Keratinocyte (primary cell): ENCODE measurements around the gene FOXE1. TPM values are rescaled to one million over a fixed set of nuclear protein-coding genes. Genes with fewer than 3 reads are reported as not detected.

Source experiments
- DNase-seq: peaks from one replicate; pipeline ENCODE4 v3.0.0-alpha.2; 2011; ENCODE audit warnings: low read depth, missing footprints, low spot score
- FAIRE-seq: peaks from 2 replicates; lab custom pipeline; 2011; peaks lifted over from hg19 to GRCh38; lab: Jason Lieb, UNC
- H2AFZ ChIP-seq: 2 replicates; pipeline ENCODE4 v1.6.0; 2012; ENCODE audit warnings: low read length, control low read depth, inconsistent platforms; ENCODE audit not compliant: control insufficient read depth
- H3K27ac ChIP-seq: 2 replicates; pipeline ENCODE4 v1.5.1; 2011; ENCODE audit warnings: low read length; ENCODE audit not compliant: control insufficient read depth, insufficient read depth
- H3K27me3 ChIP-seq: 3 replicates; pipeline ENCODE4 v1.6.0; 2011; ENCODE audit warnings: low read length; ENCODE audit not compliant: control insufficient read depth, insufficient read depth; ENCODE audit errors: extremely low read depth
- H3K36me3 ChIP-seq, 2 experiments: 2 replicates in 1 of 2; 3 replicates in 1 of 2; pipeline ENCODE4 v1.5.1; 2011; ENCODE audit warnings: low read length in 2 of 2, mild to moderate bottlenecking in 1 of 2; ENCODE audit not compliant: control insufficient read depth in 2 of 2, insufficient read depth in 2 of 2; ENCODE audit errors: extremely low read depth in 1 of 2
- H3K4me1 ChIP-seq: 3 replicates; pipeline ENCODE4 v1.5.1; 2011; ENCODE audit warnings: low read length; ENCODE audit not compliant: control insufficient read depth, insufficient read depth; ENCODE audit errors: extremely low read depth
- H3K4me2 ChIP-seq: 3 replicates; pipeline ENCODE4 v1.6.0; 2011; ENCODE audit warnings: low read depth, low read length; ENCODE audit not compliant: control insufficient read depth, insufficient read depth; ENCODE audit errors: extremely low read depth
- H3K4me3 ChIP-seq, 3 experiments: fragments of 200-600 bp in 1 of 3; sonication (generic) in 1 of 3; 2 replicates in 2 of 3; 3 replicates in 1 of 3; pipeline ENCODE4 v1.5.1; 2011 to 2016; ENCODE audit warnings: low read length in 3 of 3, mild to moderate bottlenecking in 3 of 3, control low read depth in 2 of 3, inconsistent platforms in 1 of 3, low read depth in 1 of 3, mixed read lengths in 1 of 3, mixed run types in 1 of 3, moderate library complexity in 1 of 3; ENCODE audit not compliant: control insufficient read depth in 2 of 3, insufficient read depth in 2 of 3; ENCODE audit errors: extremely low read depth in 1 of 3
- H3K79me2 ChIP-seq: 2 replicates; pipeline ENCODE4 v1.6.0; 2012; ENCODE audit warnings: low read length; ENCODE audit not compliant: control insufficient read depth, insufficient read depth
- H3K9ac ChIP-seq: 3 replicates; pipeline ENCODE4 v1.6.0; 2011; ENCODE audit warnings: low read length; ENCODE audit not compliant: control insufficient read depth, insufficient read depth; ENCODE audit errors: extremely low read depth
- H3K9me1 ChIP-seq: 3 replicates; pipeline ENCODE4 v1.6.0; 2011; ENCODE audit warnings: low read length; ENCODE audit not compliant: control insufficient read depth, insufficient read depth; ENCODE audit errors: extremely low read depth
- H3K9me3 ChIP-seq: 2 replicates; pipeline ENCODE4 v1.5.1; 2012; ENCODE audit warnings: low read depth, low read length; ENCODE audit not compliant: control insufficient read depth
- H4K20me1 ChIP-seq: 3 replicates; pipeline ENCODE4 v1.6.0; 2011; ENCODE audit warnings: low read length; ENCODE audit not compliant: control insufficient read depth, insufficient read depth; ENCODE audit errors: extremely low read depth
- CTCF ChIP-seq, 3 experiments: IDR thresholded peaks in 1 of 3; conservative IDR thresholded peaks in 1 of 3; optimal IDR thresholded peaks in 1 of 3; 2 replicates in 2 of 3; 3 replicates in 1 of 3; pipeline versions ENCODE3 to v1.5.1; 2011; ENCODE audit warnings: low read length in 3 of 3, mild to moderate bottlenecking in 3 of 3, moderate library complexity in 2 of 3, control low read depth in 1 of 3, inconsistent platforms in 1 of 3; ENCODE audit not compliant: insufficient read depth in 2 of 3; ENCODE audit errors: extremely low read depth in 1 of 3
- EZH2 ChIP-seq: IDR thresholded peaks from one replicate; pipeline ENCODE4 v1.6.1; 2012; ENCODE audit warnings: inconsistent platforms, mild to moderate bottlenecking, low read length, moderate library complexity
- dilution Hi-C: fragments of 300-500 bp; cut with MboI; formaldehyde crosslinking; loops from one replicate; pipeline ENCODE4 v1.7.0; 2020; ENCODE audit warnings: low sequenced_read_pairs; ENCODE audit not compliant: extremely low pct_ligation_motif_present
- polyA plus RNA-seq, 5 experiments: library from polyadenylated mRNA; depleted of rRNA in 3 of 5; stranded (reverse) in 3 of 5; stranded (forward) in 1 of 5; unstranded in 1 of 5; fragments of >200 nt; gene quantifications; 1 replicate in 1 of 5; 2 replicates in 3 of 5; 3 replicates in 1 of 5; pipeline versions ENCODE4 v1.2.1 to v1.2.3, GENCODE V29; 2011 to 2012; ENCODE audit warnings: missing spikeins in 2 of 5, low read depth in 1 of 5, low replicate concordance in 1 of 5

FOXE1 gene
- polyA plus RNA-seq, 1 donor (not counting 4 experiments of a cell fraction or from before 2014, with no cell fraction given), result 0.97 TPM

GRCh38 chr9:97848215-97848479 lies 4.9 kb upstream of the FOXE1 start:
- no peaks in the 10 kb centered on the region for H3K36me3 ChIP-seq
- dilution Hi-C loops, result no loop called here
- H3K9me1 ChIP-seq, result no peaks in the 10 kb centered on the region
- no peaks in the 10 kb centered on the region for H3K9me3 ChIP-seq
- H3K79me2 ChIP-seq, result no peaks in the 10 kb centered on the region
- peak; percentile 20 for FAIRE-seq
- H4K20me1 ChIP-seq, result no peaks in the 10 kb centered on the region
- peak overlapping the region; percentile 75 for H3K4me2 ChIP-seq
- no peak overlapping the region for H3K9ac ChIP-seq
- TF ChIP-seq EZH2 (peak; percentile 53), CTCF (optimal IDR thresholded peaks at IDR 0.05 in 1 of 3, IDR thresholded peaks at IDR 0.05 in 1 of 3, conservative IDR thresholded peaks at IDR 0.05 in 1 of 3; ENCODE audit: extremely low read depth in 1 of 3, insufficient read depth in 2 of 3, low read length in 3 of 3) (peak in 2 of 3 experiments; percentile 41 to 42)
- peaks cover 68% of the 10 kb centered on the region for H3K27me3 ChIP-seq
- H3K27ac ChIP-seq, result no peak overlapping the region
- H2AFZ ChIP-seq, result no peak overlapping the region
- peaks cover 15% of the 10 kb centered on the region for H3K4me1 ChIP-seq
- DNase-seq, result no peak
- peak overlapping the region in 2 of 3 experiments; percentile 35 to 39 for H3K4me3 ChIP-seq

DNA sequence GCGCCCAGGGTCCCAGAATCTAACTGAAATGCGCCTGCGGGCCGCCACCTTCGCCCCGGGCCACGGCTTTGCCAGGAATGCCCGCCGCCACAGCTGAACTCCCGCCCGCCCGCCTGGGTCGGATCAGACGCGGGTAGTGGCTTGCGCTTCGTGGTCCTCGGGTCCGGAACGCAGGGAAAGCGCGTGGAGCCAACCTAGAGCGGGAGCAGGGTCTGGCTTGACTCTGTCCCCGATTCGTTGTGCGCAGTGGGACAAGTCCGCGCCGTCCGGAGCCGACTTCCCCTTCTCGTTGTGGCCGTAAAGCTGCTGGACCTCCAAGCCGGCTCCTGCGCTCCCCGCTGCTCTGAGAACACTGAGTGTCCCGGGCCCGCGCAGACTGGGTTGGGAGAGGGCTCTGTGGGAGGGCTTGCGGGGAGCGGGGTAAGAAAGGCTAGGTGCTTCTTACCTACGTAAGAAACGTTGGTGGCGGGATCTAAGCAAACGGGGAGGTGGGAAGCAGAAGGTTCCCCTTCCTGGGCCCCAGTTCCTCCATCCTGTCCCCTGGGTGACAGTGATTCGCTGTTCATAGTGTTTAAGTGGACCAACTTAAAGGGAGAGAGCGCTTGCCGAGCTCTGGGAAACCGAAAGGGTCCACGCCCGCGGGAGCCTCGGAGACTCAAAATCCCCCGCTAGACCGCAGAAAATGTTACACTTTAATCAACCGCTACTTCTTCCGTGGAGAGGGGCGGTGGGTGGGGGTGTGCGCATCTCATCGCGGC lies 4.4 kb upstream of the FOXE1 start:
- dilution Hi-C loops, result no loop called here
- H4K20me1 ChIP-seq, result no peaks in the 10 kb centered on the region
- peak overlapping the region in 2 of 3 experiments; percentile 35 to 51 for H3K4me3 ChIP-seq
- H3K9ac ChIP-seq, result no peak overlapping the region
- H3K9me1 ChIP-seq, result no peaks in the 10 kb centered on the region
- H3K9me3 ChIP-seq, result no peaks in the 10 kb centered on the region
- peak overlapping the region; percentile 75 for H2AFZ ChIP-seq
- no peak for TF ChIP-seq CTCF (optimal IDR thresholded peaks at IDR 0.05 in 1 of 3, IDR thresholded peaks at IDR 0.05 in 1 of 3, conservative IDR thresholded peaks at IDR 0.05 in 1 of 3; ENCODE audit: extremely low read depth in 1 of 3, insufficient read depth in 2 of 3, low read length in 3 of 3)
- TF ChIP-seq EZH2, result peak; percentile 82
- H3K27ac ChIP-seq, result no peak overlapping the region
- H3K36me3 ChIP-seq, result no peaks in the 10 kb centered on the region
- H3K79me2 ChIP-seq, result no peaks in the 10 kb centered on the region
- no peak for FAIRE-seq
- H3K4me1 ChIP-seq, result peaks cover 15% of the 10 kb centered on the region
- peaks cover 72% of the 10 kb centered on the region for H3K27me3 ChIP-seq
- DNase-seq, result no peak
- peak overlapping the region; percentile 75 for H3K4me2 ChIP-seq
